Hematopoietic multipotent progenitor cell (in vitro differentiated cells): Measurements from ENCODE around the gene SLC27A3. TPM values are rescaled to one million over a fixed set of nuclear protein-coding genes. Genes with fewer than 3 reads are reported as not detected.
"Not testable (repeated sequence)": the region's sequence is repeated elsewhere in the genome, so short reads cannot be mapped to it uniquely, and the experiment has no call there.

ENCODE experiments used
- DNase-seq, 3 donors: peaks; one replicate each; pipeline ENCODE4 v3.0.0-alpha.2; 2011 to 2015; ENCODE audit warnings: low read depth in 2 of 3, low spot score in 2 of 3
- total RNA-seq: library from RNA; depleted of rRNA; stranded (reverse); fragments of >200 nt; gene quantifications from one replicate; pipeline ENCODE4 v1.2.3, GENCODE V29; 2012

Gene SLC27A3
- total RNA-seq, 1 donor, result 12.7 TPM

DNA sequence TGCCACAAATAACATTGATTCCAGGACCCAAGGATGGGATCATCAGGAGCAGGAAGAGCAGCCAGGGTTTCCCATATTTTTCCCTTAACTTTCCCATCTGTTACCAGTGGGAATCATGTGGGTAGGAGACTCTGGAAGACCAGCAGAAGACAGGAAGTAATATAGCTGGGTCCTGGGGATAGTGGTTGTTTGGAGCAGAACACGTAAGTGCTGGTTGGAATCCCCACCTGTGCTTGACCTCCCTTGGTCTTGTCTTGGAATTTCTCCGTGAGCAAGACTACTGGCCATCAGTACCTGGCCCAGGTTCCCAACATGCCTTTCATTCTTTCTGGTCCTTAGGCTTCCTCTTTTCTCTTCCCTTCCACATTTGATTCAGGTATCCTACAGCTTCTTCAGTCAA is 20.9 kb upstream of the SLC27A3 start:
- no peak for DNase-seq

DNA sequence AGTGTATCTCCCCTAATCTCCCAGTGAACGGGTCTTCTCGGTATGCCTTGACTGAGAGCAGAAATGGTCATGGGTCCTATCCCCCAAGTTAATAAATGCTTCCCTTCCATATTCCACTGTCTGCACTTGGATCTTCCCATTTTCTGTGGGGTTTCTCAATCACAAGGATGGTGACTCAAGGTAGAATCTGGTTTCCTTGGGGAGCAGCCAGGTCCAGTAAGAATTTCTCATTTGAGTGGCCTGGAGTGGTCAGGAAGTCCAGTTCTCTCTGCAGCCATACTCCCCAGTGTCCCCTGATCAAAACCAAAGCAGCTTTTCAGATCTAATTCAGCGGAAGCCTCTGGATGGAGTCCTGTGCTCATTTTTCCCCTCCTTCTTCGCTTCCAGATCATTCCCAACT is 14.8 kb upstream of the SLC27A3 start:
- no peak for DNase-seq

DNA sequence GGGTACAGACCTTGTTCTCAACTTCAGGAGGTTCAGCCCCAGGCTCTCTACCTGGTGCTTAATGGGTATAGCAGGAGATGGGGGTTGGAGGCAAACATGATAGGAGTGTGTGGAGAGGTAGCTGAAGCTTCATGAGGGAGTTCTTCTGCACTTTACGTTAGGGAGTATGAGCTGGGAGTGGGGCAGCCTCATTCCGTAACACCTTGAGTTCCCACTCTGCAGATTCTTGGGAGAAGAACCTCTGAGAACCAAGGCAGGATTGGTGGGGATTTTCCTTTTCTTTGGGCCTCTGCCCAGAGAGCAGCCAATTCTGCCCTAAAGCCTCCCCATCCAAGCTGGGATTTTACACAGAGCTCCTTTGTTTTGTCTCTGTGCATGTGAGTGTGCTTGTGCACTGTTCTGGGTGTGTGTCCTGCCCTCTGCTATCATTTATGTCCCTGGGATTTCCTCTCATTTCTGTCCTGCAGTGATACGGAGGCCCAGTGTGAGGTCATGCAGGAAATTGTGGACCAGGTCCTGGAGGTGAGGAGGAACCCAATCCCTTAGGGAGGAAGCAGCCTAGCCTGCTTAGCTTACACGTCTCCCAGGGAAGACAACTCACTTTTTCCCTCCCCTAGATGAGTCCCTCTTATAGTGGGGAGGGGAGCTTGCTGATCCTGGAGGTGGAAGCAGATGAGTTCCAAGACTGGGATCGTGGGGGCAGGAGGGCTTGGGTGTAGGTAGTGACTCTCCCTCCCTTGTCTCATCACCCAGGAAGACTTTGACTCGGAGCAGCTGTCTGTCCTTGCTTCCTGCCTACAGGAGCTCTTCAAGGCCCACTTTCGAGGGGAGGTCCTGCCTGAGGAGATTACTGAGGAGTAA is 11.6 kb upstream of the SLC27A3 start:
- no peak for DNase-seq

- DNase-seq, result no peak
Observed at GRCh38 chr1:153764310-153764709, 10.9 kb upstream of the SLC27A3 start.

GRCh38 chr1:153766663-153767062 is 8.5 kb upstream of the SLC27A3 start:
- not testable (repeated sequence) for DNase-seq

GRCh38 chr1:153767519-153767918 is 7.7 kb upstream of the SLC27A3 start:
- no peak for DNase-seq

DNA sequence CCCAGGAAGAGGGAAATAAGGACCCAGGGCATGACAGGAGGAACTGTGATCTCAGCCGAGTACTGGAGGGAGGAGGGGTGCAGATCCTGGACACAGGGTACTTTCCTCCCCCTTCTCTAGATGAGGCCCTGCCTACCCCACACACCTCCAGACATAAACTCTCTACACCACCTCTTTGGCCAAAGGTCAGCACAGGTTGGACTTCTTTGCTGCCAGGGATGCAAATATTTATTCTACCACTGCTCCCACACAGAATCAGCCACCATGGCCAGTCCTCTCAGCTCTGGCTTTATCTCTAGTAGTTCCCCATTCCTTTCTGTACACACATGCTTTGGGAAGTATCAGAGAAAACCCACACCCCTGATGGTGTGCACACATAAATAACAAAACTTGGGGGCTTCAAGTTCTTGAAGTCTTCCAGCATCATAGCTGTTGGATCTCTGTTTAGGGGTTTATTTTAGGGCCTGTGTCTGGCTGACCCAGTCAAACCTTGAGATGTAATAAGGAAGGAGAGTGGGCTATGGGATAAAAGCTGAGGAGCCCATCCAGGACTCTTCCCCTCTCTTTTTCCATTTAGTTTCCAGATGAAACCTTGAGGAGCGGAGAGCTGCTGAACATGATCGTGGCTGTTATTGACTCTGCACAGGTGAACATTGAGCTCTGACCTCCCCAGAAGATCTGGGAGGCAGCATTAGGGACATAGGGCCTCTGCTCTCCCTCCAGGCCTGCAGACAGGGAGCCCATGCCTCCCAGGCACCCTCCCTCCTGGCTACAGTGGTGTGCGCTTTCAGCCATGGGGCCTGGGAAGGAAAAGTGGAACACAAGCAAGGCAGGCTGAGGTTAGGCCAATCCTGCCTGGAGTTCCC is 6.7 kb upstream of the SLC27A3 start:
- no peak for DNase-seq

- no peak for DNase-seq
Observed at GRCh38 chr1:153769221-153769620, 6.0 kb upstream of the SLC27A3 start.

DNA sequence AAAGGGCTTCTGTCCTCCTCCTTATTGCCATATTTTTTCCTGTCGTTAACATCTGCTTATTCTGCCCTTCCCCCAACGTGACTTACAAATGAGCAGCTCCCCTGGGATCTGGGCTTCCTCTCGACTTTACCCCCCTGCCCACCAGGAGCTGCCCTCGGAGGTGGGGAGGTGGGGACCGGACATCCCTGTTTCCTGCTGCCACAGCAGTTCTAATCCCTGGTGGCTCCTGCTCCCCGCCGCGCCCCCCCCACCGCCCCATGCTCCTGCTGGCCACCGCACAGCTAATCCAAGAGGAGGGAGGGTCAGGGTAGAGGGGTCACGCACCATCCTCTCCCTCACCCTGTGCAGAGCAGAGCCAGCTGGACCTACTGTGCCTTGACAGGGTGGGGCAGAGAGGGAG is 4.4 kb upstream of the SLC27A3 start:
- DNase-seq, result no peak

DNA sequence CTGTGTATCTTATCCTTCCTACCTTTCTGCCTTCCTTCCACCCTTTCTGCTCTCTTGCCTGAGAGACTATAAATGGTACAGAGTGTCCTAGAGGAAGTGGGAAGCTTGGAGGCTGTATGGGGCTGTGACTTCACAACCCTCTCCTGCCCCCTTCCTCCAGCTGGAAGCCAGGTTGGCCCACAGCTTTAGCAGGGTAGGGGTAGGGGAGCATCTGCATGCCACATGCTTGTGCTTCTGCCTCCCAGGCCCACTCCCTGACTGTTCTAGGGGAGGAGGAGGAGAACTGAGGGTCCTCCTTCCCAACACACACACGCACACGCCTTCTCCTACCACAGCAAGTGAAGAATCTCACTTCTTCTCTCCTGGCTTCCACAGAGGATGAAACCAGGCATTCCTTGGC is 3.9 kb upstream of the SLC27A3 start:
- no peak for DNase-seq

GRCh38 chr1:153771841-153772593 is 3.2 kb upstream of the SLC27A3 start:
- DNase-seq, result no peak

GRCh38 chr1:153773096-153773921 is 1.9 kb upstream of the SLC27A3 start:
- DNase-seq, result no peak

- no peak for DNase-seq
Observed at GRCh38 chr1:153774026-153774595, 1.1 kb upstream of the SLC27A3 start.

DNA sequence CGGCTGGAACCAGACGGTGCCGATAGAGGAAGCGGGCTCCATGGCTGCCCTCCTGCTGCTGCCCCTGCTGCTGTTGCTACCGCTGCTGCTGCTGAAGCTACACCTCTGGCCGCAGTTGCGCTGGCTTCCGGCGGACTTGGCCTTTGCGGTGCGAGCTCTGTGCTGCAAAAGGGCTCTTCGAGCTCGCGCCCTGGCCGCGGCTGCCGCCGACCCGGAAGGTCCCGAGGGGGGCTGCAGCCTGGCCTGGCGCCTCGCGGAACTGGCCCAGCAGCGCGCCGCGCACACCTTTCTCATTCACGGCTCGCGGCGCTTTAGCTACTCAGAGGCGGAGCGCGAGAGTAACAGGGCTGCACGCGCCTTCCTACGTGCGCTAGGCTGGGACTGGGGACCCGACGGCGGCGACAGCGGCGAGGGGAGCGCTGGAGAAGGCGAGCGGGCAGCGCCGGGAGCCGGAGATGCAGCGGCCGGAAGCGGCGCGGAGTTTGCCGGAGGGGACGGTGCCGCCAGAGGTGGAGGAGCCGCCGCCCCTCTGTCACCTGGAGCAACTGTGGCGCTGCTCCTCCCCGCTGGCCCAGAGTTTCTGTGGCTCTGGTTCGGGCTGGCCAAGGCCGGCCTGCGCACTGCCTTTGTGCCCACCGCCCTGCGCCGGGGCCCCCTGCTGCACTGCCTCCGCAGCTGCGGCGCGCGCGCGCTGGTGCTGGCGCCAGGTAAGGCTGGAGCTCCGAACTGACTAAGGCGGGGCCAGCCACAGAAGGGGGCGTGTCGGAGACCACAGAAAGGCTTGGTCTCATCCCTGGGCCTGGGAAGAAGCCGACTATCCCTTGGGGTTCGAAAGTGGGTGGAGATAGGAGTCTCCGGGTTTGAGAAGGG is 486 bp downstream of the SLC27A3 start:
- peak; percentile 28 to 61 (median 59) for DNase-seq

GRCh38 chr1:153776352-153776751 is 1.1 kb downstream of the SLC27A3 start:
- no peak for DNase-seq

- DNase-seq, result no peak
Observed at GRCh38 chr1:153776845-153777370, 1.7 kb downstream of the SLC27A3 start.

- no peak for DNase-seq
Observed at GRCh38 chr1:153777648-153778047, 2.4 kb downstream of the SLC27A3 start.

DNA sequence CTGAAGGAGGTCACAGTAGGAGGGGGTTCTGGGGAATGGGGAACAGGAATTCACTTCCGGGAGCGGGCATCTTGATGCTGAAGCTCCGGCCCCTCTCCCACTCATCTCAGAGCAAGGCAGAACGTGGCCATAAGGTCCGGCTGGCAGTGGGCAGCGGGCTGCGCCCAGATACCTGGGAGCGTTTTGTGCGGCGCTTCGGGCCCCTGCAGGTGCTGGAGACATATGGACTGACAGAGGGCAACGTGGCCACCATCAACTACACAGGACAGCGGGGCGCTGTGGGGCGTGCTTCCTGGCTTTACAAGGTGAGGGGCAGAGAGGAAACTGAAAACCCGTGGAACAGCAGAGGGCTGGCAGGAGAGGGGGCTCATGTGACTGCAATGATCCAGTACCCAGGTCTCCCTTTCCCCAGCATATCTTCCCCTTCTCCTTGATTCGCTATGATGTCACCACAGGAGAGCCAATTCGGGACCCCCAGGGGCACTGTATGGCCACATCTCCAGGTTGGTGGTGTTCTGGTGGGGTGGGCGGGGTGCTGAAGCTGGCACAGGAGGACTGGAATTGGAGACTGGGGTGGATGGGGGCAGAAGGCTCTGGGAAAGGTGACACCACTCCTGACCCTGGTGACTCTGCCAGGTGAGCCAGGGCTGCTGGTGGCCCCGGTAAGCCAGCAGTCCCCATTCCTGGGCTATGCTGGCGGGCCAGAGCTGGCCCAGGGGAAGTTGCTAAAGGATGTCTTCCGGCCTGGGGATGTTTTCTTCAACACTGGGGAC is 3.0 kb downstream of the SLC27A3 start:
- DNase-seq, result no peak
